Measurements from ENCODE around the gene ZCCHC14. TPM values are rescaled to one million over a fixed set of nuclear protein-coding genes. Genes with fewer than 3 reads are reported as not detected.
"Not testable (repeated sequence)": the region's sequence is repeated elsewhere in the genome, so short reads cannot be mapped to it uniquely, and the experiment has no call there.

Gene ZCCHC14
- total and polyA plus RNA-seq, 2 of the 13 experiments (the other 11 are each of a cell fraction or from before 2014, with no cell fraction given), result 12.4 to 12.5 TPM

GRCh38 chr16:87523605-87524004 lies 30.8 kb upstream of the ZCCHC14 start:
- FAIRE-seq; H3K79me2 ChIP-seq (ENCODE audit: insufficient read depth, low read length); POLR2A ChIA-PET; H3K9ac ChIP-seq (ENCODE audit: insufficient read depth, low read depth, low read length); H3K27ac ChIP-seq (ENCODE audit: extremely low read length, insufficient read depth, low read length); CTCF ChIA-PET (ENCODE audit: low intra/inter-chr PET ratio, low total read pairs); DNase-seq (ENCODE audit: low spot score); H3K9me3 ChIP-seq (ENCODE audit: low read length); ATAC-seq; in situ Hi-C loops (cut with HindIII; ENCODE audit: extremely low pct_ligation_motif_present, low pct_unique_long_range_greater_than_20kb); H3K4me3 ChIP-seq (replicated peaks in 1 of 3; ENCODE audit: insufficient read depth in 1 of 3, low read depth in 2 of 3, low read length in 3 of 3); H3K36me3 ChIP-seq (replicated peaks in 1 of 2; ENCODE audit: control insufficient read depth in 1 of 2, insufficient read depth in 2 of 2, low read length in 2 of 2); H3K27me3 ChIP-seq (ENCODE audit: control insufficient read depth in 1 of 2, insufficient read depth in 2 of 2, low read length in 2 of 2); H2AFZ ChIP-seq (ENCODE audit: low read length); H4K20me1 ChIP-seq (ENCODE audit: insufficient read depth, low read length); intact Hi-C loops (cut with micrococcal nuclease; ENCODE audit: unreplicated experiment); BruUV-seq (replicated peaks); H3K4me2 ChIP-seq (ENCODE audit: low read depth, low read length): not testable (repeated sequence)
- TF ChIP-seq GATAD2A (CRISPR knock-in tag; IDR thresholded peaks at IDR 0.05) (peak; percentile 39; the same call in 1 of the 2 replicates), SALL1 (CRISPR knock-in tag; IDR thresholded peaks at IDR 0.05) (0 out of 2 replicates have a peak, but pooled peaks have one; percentile 13), ZNF770 (CRISPR knock-in tag; IDR thresholded peaks at IDR 0.05) (peak; percentile 76), ZNF121 (CRISPR knock-in tag; IDR thresholded peaks at IDR 0.05) (peak; percentile 93), HNF4A (CRISPR knock-in tag; IDR thresholded peaks at IDR 0.05) (0 out of 2 replicates have a peak, but pooled peaks have one; percentile 16)
- peaks cover 64% of the 10 kb centered on the region for H3K4me1 ChIP-seq (ENCODE audit: insufficient read depth, low read length)
- 37% methylated on average over 6 of the region's 6 CpGs for WGBS (ENCODE audit: low lambda C conversion rate)

- Histone ChIP-seq H3K27me3 (ENCODE audit: control insufficient read depth in 1 of 2, insufficient read depth in 2 of 2, low read length in 2 of 2) (peaks cover 3 to 18% of the 10 kb centered on the region in 2 experiments; a peak in 2 of 5 replicates), H2AFZ (ENCODE audit: low read length) (peak overlapping the region; percentile 46), H3K4me1 (ENCODE audit: insufficient read depth, low read length) (peaks cover 46% of the 10 kb centered on the region)
- DNase-seq (ENCODE audit: low spot score); FAIRE-seq; H3K4me2 ChIP-seq (ENCODE audit: low read depth, low read length); in situ Hi-C loops (cut with HindIII; ENCODE audit: extremely low pct_ligation_motif_present, low pct_unique_long_range_greater_than_20kb); H3K79me2 ChIP-seq (ENCODE audit: insufficient read depth, low read length); H3K9ac ChIP-seq (ENCODE audit: insufficient read depth, low read depth, low read length); H3K36me3 ChIP-seq (replicated peaks in 1 of 2; ENCODE audit: control insufficient read depth in 1 of 2, insufficient read depth in 2 of 2, low read length in 2 of 2); intact Hi-C loops (cut with micrococcal nuclease; ENCODE audit: unreplicated experiment); ATAC-seq; H3K27ac ChIP-seq (ENCODE audit: extremely low read length, insufficient read depth, low read length); H3K4me3 ChIP-seq (replicated peaks in 1 of 3; ENCODE audit: insufficient read depth in 1 of 3, low read depth in 2 of 3, low read length in 3 of 3); H3K9me3 ChIP-seq (ENCODE audit: low read length); H4K20me1 ChIP-seq (ENCODE audit: insufficient read depth, low read length); POLR2A ChIA-PET; BruUV-seq (replicated peaks); CTCF ChIA-PET (ENCODE audit: low intra/inter-chr PET ratio, low total read pairs): not testable (repeated sequence)
- WGBS (ENCODE audit: low lambda C conversion rate), result 66% methylated on average over 7 of the region's 7 CpGs
These were observed 28.9 kb upstream of the ZCCHC14 start for GRCh38 chr16:87521764-87522163.

All from HepG2 (cell line).